Fibroblast of the aortic adventitia (primary cell): Measurements from ENCODE around the gene UNC119. TPM values are rescaled to one million over a fixed set of nuclear protein-coding genes. Genes with fewer than 3 reads are reported as not detected.

ENCODE experiments used
- DNase-seq: peaks from one replicate; pipeline ENCODE4 v3.0.0-alpha.2; 2010; ENCODE audit warnings: low read depth
- H3K4me3 ChIP-seq: 2 replicates; pipeline ENCODE4 v1.5.1; 2011; ENCODE audit warnings: low read depth, mild to moderate bottlenecking, control low read depth, low read length, moderate library complexity
- total RNA-seq: library from RNA; depleted of rRNA; stranded (reverse); fragments of >200 nt; gene quantifications from 2 replicates; pipeline ENCODE4 v1.2.3, GENCODE V29; 2012; ENCODE audit warnings: low replicate concordance
- TF ChIP-seq, protein P1 (sequence below): IDR thresholded peaks from 2 replicates; pipeline ENCODE4 v1.5.1; 2011; ENCODE audit warnings: mild to moderate bottlenecking, low read length, control low read depth, inconsistent platforms; ENCODE audit not compliant: insufficient read depth

UNC119 gene
- total RNA-seq, 1 donor: 12.2 TPM

- DNase-seq: no peak
- TF ChIP-seq, protein P1, sequence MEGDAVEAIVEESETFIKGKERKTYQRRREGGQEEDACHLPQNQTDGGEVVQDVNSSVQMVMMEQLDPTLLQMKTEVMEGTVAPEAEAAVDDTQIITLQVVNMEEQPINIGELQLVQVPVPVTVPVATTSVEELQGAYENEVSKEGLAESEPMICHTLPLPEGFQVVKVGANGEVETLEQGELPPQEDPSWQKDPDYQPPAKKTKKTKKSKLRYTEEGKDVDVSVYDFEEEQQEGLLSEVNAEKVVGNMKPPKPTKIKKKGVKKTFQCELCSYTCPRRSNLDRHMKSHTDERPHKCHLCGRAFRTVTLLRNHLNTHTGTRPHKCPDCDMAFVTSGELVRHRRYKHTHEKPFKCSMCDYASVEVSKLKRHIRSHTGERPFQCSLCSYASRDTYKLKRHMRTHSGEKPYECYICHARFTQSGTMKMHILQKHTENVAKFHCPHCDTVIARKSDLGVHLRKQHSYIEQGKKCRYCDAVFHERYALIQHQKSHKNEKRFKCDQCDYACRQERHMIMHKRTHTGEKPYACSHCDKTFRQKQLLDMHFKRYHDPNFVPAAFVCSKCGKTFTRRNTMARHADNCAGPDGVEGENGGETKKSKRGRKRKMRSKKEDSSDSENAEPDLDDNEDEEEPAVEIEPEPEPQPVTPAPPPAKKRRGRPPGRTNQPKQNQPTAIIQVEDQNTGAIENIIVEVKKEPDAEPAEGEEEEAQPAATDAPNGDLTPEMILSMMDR: no peak
- no peak overlapping the region for H3K4me3 ChIP-seq
Observed at GRCh38 chr17:28499684-28500357, 52.6 kb downstream of the UNC119 start.

- TF ChIP-seq, protein P1: no peak
- DNase-seq: no peak
- no peak overlapping the region for H3K4me3 ChIP-seq
Observed at GRCh38 chr17:28499364-28499664, 53.1 kb downstream of the UNC119 start.

DNA sequence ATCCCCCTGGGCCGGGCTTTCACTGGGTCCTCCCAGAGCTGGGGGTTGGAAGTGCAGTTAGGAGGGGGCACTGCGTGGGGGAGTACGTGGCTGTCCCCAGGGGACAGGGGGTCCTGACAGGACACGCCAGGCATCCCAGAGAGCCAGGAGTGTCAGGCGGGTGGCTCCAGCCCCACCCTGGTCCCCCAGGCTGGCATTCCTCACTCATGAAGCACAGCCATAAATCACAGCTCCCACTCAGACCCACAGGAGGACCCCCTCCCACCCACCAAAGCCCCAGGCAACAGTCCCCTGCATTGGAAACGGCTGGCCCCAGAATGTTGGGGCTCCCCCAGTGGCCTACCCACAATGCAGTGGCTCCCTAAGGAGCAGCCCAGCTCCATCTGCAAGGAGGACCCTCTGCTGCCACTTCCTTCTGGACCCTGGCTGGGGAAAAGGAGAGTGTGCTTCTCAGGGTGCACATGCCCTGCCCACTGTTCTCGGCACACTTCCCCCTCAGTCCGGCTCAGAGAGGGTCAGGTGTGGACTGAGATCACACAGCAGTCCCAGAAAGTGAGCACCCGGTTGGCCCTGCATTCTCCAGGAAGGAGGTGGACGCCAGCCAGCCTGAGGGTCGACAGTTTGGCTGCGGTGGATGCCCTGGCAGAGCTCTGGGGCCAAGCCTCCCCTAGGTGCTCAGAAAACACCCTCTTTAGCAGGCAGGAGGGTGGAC is 53.6 kb downstream of the UNC119 start:
- TF ChIP-seq, protein P1: no peak
- no peak for DNase-seq
- no peak overlapping the region for H3K4me3 ChIP-seq

DNA sequence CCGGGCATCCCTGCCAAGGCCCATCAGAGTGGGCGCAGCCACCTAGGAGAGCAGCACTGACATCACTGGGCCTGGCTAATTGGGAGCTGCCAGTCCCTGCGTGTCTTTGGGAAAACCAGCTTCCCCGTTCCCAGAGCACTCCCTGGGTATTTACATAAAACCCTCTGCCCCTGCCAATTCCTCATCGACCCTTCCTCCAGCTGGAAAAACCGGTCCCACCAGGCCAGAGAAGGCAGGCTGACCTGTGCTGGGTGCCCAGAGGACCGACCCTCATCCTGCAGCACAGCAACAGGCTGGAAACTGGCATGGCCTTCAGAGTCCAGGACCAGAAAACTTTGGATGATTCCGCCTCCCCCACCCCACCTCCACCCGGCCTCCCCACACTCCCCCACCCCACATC is 54.5 kb downstream of the UNC119 start:
- no peak for DNase-seq
- TF ChIP-seq, protein P1: no peak
- H3K4me3 ChIP-seq: no peak overlapping the region

Other genes starting within 250 kb of the UNC119 start
- 14.8 and 20.5 TPM in 2 replicates for gene TMEM97, start 233.4 kb downstream of the UNC119 start, total RNA-seq
- gene IFT20, start 217.2 kb downstream of the UNC119 start, total RNA-seq: 46.9 and 59.8 TPM in 2 replicates
- 10.1 and 23.7 TPM in 2 replicates for gene TNFAIP1, start 216.9 kb downstream of the UNC119 start, total RNA-seq
- gene POLDIP2, start 195.1 kb downstream of the UNC119 start, total RNA-seq: 22.9 and 66.6 TPM in 2 replicates
- gene SEBOX, start 187.4 kb downstream of the UNC119 start, total RNA-seq: not detected in 2 replicates
- 0.09 and 0.82 TPM in 2 replicates for gene VTN, start 182.3 kb downstream of the UNC119 start, total RNA-seq
- 7.8 and 9.0 TPM in 2 replicates for gene SARM1, start 180.9 kb downstream of the UNC119 start, total RNA-seq
- gene SLC46A1, start 146.4 kb downstream of the UNC119 start, total RNA-seq: 2.0 and 7.9 TPM in 2 replicates
- not detected in 2 replicates for gene SLC13A2, start 79.0 kb downstream of the UNC119 start, total RNA-seq
- gene FOXN1, start 46.3 kb downstream of the UNC119 start, total RNA-seq: not detected in 2 replicates
- gene PIGS, start 18.9 kb upstream of the UNC119 start, total RNA-seq: 15.8 and 26.9 TPM in 2 replicates
- gene ALDOC, start 24.3 kb upstream of the UNC119 start, total RNA-seq: 17.6 and 36.3 TPM in 2 replicates
- 7.4 and 31.8 TPM in 2 replicates for gene SPAG5, start 46.4 kb upstream of the UNC119 start, total RNA-seq
- 4.3 TPM in 1 of 2 replicates, not detected in the other for gene RSKR, start 61.6 kb upstream of the UNC119 start, total RNA-seq
- gene BLTP2, start 92.5 kb upstream of the UNC119 start, total RNA-seq: 99.3 and 200 TPM in 2 replicates
- gene SDF2, start 109.3 kb upstream of the UNC119 start, total RNA-seq: 32.5 and 36.9 TPM in 2 replicates
- 46.8 and 60.5 TPM in 2 replicates for gene SUPT6H, start 109.6 kb upstream of the UNC119 start, total RNA-seq
- 0.49 and 1.5 TPM in 2 replicates for gene PROCA1, start 159.3 kb upstream of the UNC119 start, total RNA-seq
- gene RAB34, start 165.2 kb upstream of the UNC119 start, total RNA-seq: 154 and 412 TPM in 2 replicates
- gene RPL23A, start 167.4 kb upstream of the UNC119 start, total RNA-seq: 322 and 1,093 TPM in 2 replicates
- gene TLCD1, start 173.6 kb upstream of the UNC119 start, total RNA-seq: 7.8 TPM in 1 of 2 replicates, not detected in the other
- 4.9 and 6.8 TPM in 2 replicates for gene NEK8, start 176.2 kb upstream of the UNC119 start, total RNA-seq
- gene TRAF4, start 191.4 kb upstream of the UNC119 start, total RNA-seq: 8.1 and 21.3 TPM in 2 replicates